ENCODE results near the gene HLA-DPA1.
"Not testable (repeated sequence)": the region's sequence is repeated elsewhere in the genome, so short reads cannot be mapped to it uniquely, and the experiment has no call there.

Gene HLA-DPA1

GRCh38 chr6:33105916-33106871, 32.7 kb upstream of the HLA-DPA1 start:
- POLR2A ChIA-PET = no interaction called here
- no peak for DNase-seq (ENCODE audit: extremely low spot score)
- CTCF ChIA-PET = no interaction called here
- no peak for TF ChIP-seq FOXA1 (IDR thresholded peaks at IDR 0.05)
- TF ChIP-seq TARDBP (IDR thresholded peaks at IDR 0.05) = no peak
- TF ChIP-seq L3MBTL2 (conservative IDR thresholded peaks at IDR 0.05) = no peak
- TF ChIP-seq BHLHE40 (IDR thresholded peaks at IDR 0.05; ENCODE audit: borderline replicate concordance) = no peak
- no peak for TF ChIP-seq ZNF384 (IDR thresholded peaks at IDR 0.05)
- no peak for TF ChIP-seq SUZ12 (IDR thresholded peaks at IDR 0.05)

GRCh38 chr6:33105386-33105785, 31.9 kb upstream of the HLA-DPA1 start:
- no peak for DNase-seq (ENCODE audit: extremely low spot score)
- no peak for TF ChIP-seq TARDBP (IDR thresholded peaks at IDR 0.05)
- no peak for TF ChIP-seq SP1 (IDR thresholded peaks at IDR 0.05)
- no peak for TF ChIP-seq L3MBTL2 (conservative IDR thresholded peaks at IDR 0.05)
- no peak for TF ChIP-seq LEF1 (IDR thresholded peaks at IDR 0.05; ENCODE audit: borderline replicate concordance)
- TF ChIP-seq ELF4 (IDR thresholded peaks at IDR 0.05) = no peak
- TF ChIP-seq PKNOX1 (IDR thresholded peaks at IDR 0.05) = no peak
- TF ChIP-seq CTBP1 (IDR thresholded peaks at IDR 0.05; ENCODE audit: borderline replicate concordance) = no peak
- TF ChIP-seq FOXM1 (IDR thresholded peaks at IDR 0.05; ENCODE audit: borderline replicate concordance) = no peak
- no peak for TF ChIP-seq NFRKB (IDR thresholded peaks at IDR 0.05)
- no peak for TF ChIP-seq HDGF (IDR thresholded peaks at IDR 0.05; ENCODE audit: borderline replicate concordance)
- no peak for TF ChIP-seq ZNF384 (IDR thresholded peaks at IDR 0.05)
- TF ChIP-seq ARNT (IDR thresholded peaks at IDR 0.05) = no peak
- TF ChIP-seq FOXK2 (IDR thresholded peaks at IDR 0.05) = no peak
- no peak for TF ChIP-seq FOXA1 (IDR thresholded peaks at IDR 0.05)
- ChIA-PET CTCF (no interaction called here), POLR2A (no interaction called here)

- POLR2A ChIA-PET = no interaction called here
- CTCF ChIA-PET = no interaction called here
- no peak for DNase-seq (ENCODE audit: extremely low spot score)
Measured at GRCh38 chr6:33104887-33105286, 31.4 kb upstream of the HLA-DPA1 start.

GRCh38 chr6:33103776-33104175, 30.3 kb upstream of the HLA-DPA1 start:
- POLR2A ChIA-PET = no interaction called here
- TF ChIP-seq ZNF384 (IDR thresholded peaks at IDR 0.05) (no peak), HDGF (IDR thresholded peaks at IDR 0.05; ENCODE audit: borderline replicate concordance) (no peak), LEF1 (IDR thresholded peaks at IDR 0.05; ENCODE audit: borderline replicate concordance) (no peak), CTBP1 (IDR thresholded peaks at IDR 0.05; ENCODE audit: borderline replicate concordance) (no peak), L3MBTL2 (conservative IDR thresholded peaks at IDR 0.05) (no peak), ELF4 (IDR thresholded peaks at IDR 0.05) (no peak), FOXK2 (IDR thresholded peaks at IDR 0.05) (no peak), FOXM1 (IDR thresholded peaks at IDR 0.05; ENCODE audit: borderline replicate concordance) (no peak), SUZ12 (IDR thresholded peaks at IDR 0.05) (no peak), PKNOX1 (IDR thresholded peaks at IDR 0.05) (no peak), BHLHE40 (IDR thresholded peaks at IDR 0.05; ENCODE audit: borderline replicate concordance) (no peak)
- CTCF ChIA-PET = no interaction called here
- no peak for DNase-seq (ENCODE audit: extremely low spot score)

More at GRCh38 chr6:33104887-33105286, 31.4 kb upstream of the HLA-DPA1 start:
- TF ChIP-seq FOXM1 (IDR thresholded peaks at IDR 0.05; ENCODE audit: borderline replicate concordance) (no peak), ZNF384 (IDR thresholded peaks at IDR 0.05) (no peak), ELF4 (IDR thresholded peaks at IDR 0.05) (no peak), HDGF (IDR thresholded peaks at IDR 0.05; ENCODE audit: borderline replicate concordance) (no peak), FOXK2 (IDR thresholded peaks at IDR 0.05) (no peak)

GRCh38 chr6:33101121-33101737, 27.8 kb upstream of the HLA-DPA1 start:
- DNase-seq (ENCODE audit: extremely low spot score); CTCF ChIA-PET: not testable (repeated sequence)
- peak; percentile 28; the same call in 1 of the 2 replicates for TF ChIP-seq PKNOX1 (IDR thresholded peaks at IDR 0.05)

GRCh38 chr6:33095681-33096080, 22.2 kb upstream of the HLA-DPA1 start:
- ChIA-PET POLR2A (no interaction called here), CTCF (no interaction called here)
- DNase-seq (ENCODE audit: extremely low spot score) = no peak
- TF ChIP-seq SUZ12 (IDR thresholded peaks at IDR 0.05) (no peak), TARDBP (IDR thresholded peaks at IDR 0.05) (no peak), BHLHE40 (IDR thresholded peaks at IDR 0.05; ENCODE audit: borderline replicate concordance) (no peak), FOXK2 (IDR thresholded peaks at IDR 0.05) (no peak), ELF4 (IDR thresholded peaks at IDR 0.05) (no peak), ARNT (IDR thresholded peaks at IDR 0.05) (no peak), LEF1 (IDR thresholded peaks at IDR 0.05; ENCODE audit: borderline replicate concordance) (no peak), SP1 (IDR thresholded peaks at IDR 0.05) (no peak), HDGF (IDR thresholded peaks at IDR 0.05; ENCODE audit: borderline replicate concordance) (no peak)

More at GRCh38 chr6:33101121-33101737, 27.8 kb upstream of the HLA-DPA1 start:
- POLR2A ChIA-PET = not testable (repeated sequence)
